ENCODE measurements around the gene FGF2. TPM values are rescaled to one million over a fixed set of nuclear protein-coding genes. Genes with fewer than 3 reads are reported as not detected.

The FGF2 gene
- polyA plus RNA-seq, 1 of the 3 experiments (the other 2 are of a cell fraction) = 11.1 TPM

DNA sequence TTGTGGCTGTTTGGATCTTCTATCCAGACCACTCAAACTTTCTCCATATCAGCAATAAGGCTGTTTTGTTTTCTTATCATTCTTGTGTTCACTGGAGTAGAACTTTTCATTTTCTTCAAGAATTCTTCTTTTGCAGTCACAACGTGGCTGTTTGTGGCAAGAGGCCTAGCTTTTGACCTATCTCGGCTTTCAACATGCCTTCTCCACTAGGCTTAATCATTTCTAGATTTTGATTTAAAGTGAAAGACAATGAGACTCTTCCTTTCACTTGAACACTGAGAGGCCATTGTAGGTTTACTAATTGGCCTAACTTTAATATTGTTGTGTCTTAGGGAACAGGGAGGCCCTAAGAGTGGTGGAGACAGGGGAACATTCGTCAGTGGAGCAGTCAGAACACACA, 19.1 kb downstream of the FGF2 start:
- Histone ChIP-seq H2AFZ (ENCODE audit: low read depth) (no peak overlapping the region), H4K20me1 (ENCODE audit: insufficient read depth) (peaks cover 85% of the 10 kb centered on the region), H3K4me2 (no peak overlapping the region), H3K79me2 (ENCODE audit: insufficient read depth) (peaks cover 100% of the 10 kb centered on the region), H3K4me1 (ENCODE audit: control insufficient read depth in 1 of 2, insufficient read depth in 2 of 2, low read depth in 1 of 2, low read length in 1 of 2) (peaks cover 8 to 16% of the 10 kb centered on the region in 2 experiments; a peak in 3 of 4 replicates), H3K9me3 (no peaks in the 10 kb centered on the region), H3K27me3 (ENCODE audit: insufficient read depth) (no peaks in the 10 kb centered on the region), H3F3A (replicated peaks; ENCODE audit: insufficient read depth) (peaks cover 11% of the 10 kb centered on the region), H3K9ac (no peak overlapping the region), H3K27ac (ENCODE audit: low read depth in 2 of 2, low read length in 1 of 2) (no peak overlapping the region), H3K9me2 (no peaks in the 10 kb centered on the region), H3K4me3 (ENCODE audit: low read depth in 2 of 2, low read length in 1 of 2) (no peak overlapping the region), H3K36me3 (replicated peaks in 1 of 2; ENCODE audit: control insufficient read depth in 1 of 2, insufficient read depth in 2 of 2, low read length in 1 of 2) (peaks cover 14 to 45% of the 10 kb centered on the region in 2 experiments)
- WGBS (ENCODE audit: low lambda C conversion rate) = 86% methylated on average over 3 of the region's 3 CpGs
- POLR2A ChIA-PET = no interaction called here
- CTCF ChIA-PET = no interaction called here
- TF ChIP-seq RFX5 (IDR thresholded peaks at IDR 0.05; ENCODE audit: low read length) = no peak
- TF ChIP-seq, protein P1, sequence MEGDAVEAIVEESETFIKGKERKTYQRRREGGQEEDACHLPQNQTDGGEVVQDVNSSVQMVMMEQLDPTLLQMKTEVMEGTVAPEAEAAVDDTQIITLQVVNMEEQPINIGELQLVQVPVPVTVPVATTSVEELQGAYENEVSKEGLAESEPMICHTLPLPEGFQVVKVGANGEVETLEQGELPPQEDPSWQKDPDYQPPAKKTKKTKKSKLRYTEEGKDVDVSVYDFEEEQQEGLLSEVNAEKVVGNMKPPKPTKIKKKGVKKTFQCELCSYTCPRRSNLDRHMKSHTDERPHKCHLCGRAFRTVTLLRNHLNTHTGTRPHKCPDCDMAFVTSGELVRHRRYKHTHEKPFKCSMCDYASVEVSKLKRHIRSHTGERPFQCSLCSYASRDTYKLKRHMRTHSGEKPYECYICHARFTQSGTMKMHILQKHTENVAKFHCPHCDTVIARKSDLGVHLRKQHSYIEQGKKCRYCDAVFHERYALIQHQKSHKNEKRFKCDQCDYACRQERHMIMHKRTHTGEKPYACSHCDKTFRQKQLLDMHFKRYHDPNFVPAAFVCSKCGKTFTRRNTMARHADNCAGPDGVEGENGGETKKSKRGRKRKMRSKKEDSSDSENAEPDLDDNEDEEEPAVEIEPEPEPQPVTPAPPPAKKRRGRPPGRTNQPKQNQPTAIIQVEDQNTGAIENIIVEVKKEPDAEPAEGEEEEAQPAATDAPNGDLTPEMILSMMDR (IDR thresholded peaks at IDR 0.05) = no peak
- TF ChIP-seq, protein P2, sequence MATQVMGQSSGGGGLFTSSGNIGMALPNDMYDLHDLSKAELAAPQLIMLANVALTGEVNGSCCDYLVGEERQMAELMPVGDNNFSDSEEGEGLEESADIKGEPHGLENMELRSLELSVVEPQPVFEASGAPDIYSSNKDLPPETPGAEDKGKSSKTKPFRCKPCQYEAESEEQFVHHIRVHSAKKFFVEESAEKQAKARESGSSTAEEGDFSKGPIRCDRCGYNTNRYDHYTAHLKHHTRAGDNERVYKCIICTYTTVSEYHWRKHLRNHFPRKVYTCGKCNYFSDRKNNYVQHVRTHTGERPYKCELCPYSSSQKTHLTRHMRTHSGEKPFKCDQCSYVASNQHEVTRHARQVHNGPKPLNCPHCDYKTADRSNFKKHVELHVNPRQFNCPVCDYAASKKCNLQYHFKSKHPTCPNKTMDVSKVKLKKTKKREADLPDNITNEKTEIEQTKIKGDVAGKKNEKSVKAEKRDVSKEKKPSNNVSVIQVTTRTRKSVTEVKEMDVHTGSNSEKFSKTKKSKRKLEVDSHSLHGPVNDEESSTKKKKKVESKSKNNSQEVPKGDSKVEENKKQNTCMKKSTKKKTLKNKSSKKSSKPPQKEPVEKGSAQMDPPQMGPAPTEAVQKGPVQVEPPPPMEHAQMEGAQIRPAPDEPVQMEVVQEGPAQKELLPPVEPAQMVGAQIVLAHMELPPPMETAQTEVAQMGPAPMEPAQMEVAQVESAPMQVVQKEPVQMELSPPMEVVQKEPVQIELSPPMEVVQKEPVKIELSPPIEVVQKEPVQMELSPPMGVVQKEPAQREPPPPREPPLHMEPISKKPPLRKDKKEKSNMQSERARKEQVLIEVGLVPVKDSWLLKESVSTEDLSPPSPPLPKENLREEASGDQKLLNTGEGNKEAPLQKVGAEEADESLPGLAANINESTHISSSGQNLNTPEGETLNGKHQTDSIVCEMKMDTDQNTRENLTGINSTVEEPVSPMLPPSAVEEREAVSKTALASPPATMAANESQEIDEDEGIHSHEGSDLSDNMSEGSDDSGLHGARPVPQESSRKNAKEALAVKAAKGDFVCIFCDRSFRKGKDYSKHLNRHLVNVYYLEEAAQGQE (IDR thresholded peaks at IDR 0.05; ENCODE audit: low read depth, low read length) = no peak
- no peak for TF ChIP-seq FOXJ3 (CRISPR knock-in tag; IDR thresholded peaks at IDR 0.05)
- TF ChIP-seq, protein P3, sequence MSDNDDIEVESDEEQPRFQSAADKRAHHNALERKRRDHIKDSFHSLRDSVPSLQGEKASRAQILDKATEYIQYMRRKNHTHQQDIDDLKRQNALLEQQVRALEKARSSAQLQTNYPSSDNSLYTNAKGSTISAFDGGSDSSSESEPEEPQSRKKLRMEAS (IDR thresholded peaks at IDR 0.05; ENCODE audit: low read depth) = no peak
- TF ChIP-seq EP300 (IDR thresholded peaks at IDR 0.05; ENCODE audit: borderline replicate concordance in 1 of 2, low read depth in 1 of 2, low read length in 1 of 2) = no peak
- TF ChIP-seq, protein P4, sequence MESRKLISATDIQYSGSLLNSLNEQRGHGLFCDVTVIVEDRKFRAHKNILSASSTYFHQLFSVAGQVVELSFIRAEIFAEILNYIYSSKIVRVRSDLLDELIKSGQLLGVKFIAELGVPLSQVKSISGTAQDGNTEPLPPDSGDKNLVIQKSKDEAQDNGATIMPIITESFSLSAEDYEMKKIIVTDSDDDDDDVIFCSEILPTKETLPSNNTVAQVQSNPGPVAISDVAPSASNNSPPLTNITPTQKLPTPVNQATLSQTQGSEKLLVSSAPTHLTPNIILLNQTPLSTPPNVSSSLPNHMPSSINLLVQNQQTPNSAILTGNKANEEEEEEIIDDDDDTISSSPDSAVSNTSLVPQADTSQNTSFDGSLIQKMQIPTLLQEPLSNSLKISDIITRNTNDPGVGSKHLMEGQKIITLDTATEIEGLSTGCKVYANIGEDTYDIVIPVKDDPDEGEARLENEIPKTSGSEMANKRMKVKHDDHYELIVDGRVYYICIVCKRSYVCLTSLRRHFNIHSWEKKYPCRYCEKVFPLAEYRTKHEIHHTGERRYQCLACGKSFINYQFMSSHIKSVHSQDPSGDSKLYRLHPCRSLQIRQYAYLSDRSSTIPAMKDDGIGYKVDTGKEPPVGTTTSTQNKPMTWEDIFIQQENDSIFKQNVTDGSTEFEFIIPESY (IDR thresholded peaks at IDR 0.05; ENCODE audit: borderline replicate concordance, low read depth) = no peak
- TF ChIP-seq FOSL2 (IDR thresholded peaks at IDR 0.05; ENCODE audit: borderline replicate concordance, low read depth) = no peak
- no peak for TF ChIP-seq FOXM1 (IDR thresholded peaks at IDR 0.05; ENCODE audit: low read depth)
- no peak for TF ChIP-seq ELF1 (IDR thresholded peaks at IDR 0.05)
- no peak for TF ChIP-seq MXI1 (IDR thresholded peaks at IDR 0.05; ENCODE audit: low read depth, low read length)
- TF ChIP-seq SIN3A (IDR thresholded peaks at IDR 0.05; ENCODE audit: borderline replicate concordance, low read depth, low read length) = no peak
- DNase-seq = no peak

Measured in SK-N-SH (cell line).